H7 (cell line): ENCODE measurements around the gene PLPP6. TPM values are rescaled to one million over a fixed set of nuclear protein-coding genes. Genes with fewer than 3 reads are reported as not detected.

Experiments
- DNase-seq: peaks from one replicate; pipeline ENCODE4 v3.0.0; 2012
- H3K27me3 ChIP-seq: 2 replicates; pipeline ENCODE4 v1.6.0; 2011; ENCODE audit warnings: mild to moderate bottlenecking, low read length; ENCODE audit not compliant: control insufficient read depth, insufficient read depth
- H3K36me3 ChIP-seq: replicated peaks from 2 replicates; pipeline ENCODE4 v1.5.1; 2011; ENCODE audit warnings: low read length; ENCODE audit not compliant: control insufficient read depth, insufficient read depth
- H3K4me3 ChIP-seq: 2 replicates; pipeline ENCODE4 v1.5.1; 2011; ENCODE audit warnings: low read depth, mild to moderate bottlenecking, control low read depth, low read length, moderate library complexity; ENCODE audit not compliant: insufficient read depth
- total RNA-seq: library from RNA; depleted of rRNA; stranded (reverse); fragments of >200 nt; shearing (Covaris generic); gene quantifications from 2 replicates; pipeline ENCODE4 v1.2.3, GENCODE V29; 2014; rRNA removed

The PLPP6 gene
- total RNA-seq, 1 experiment from 2014 or later, result 5.8 TPM

- Histone ChIP-seq H3K27me3 (no peaks in the 10 kb centered on the region), H3K36me3 (peaks cover 2% of the 10 kb centered on the region), H3K4me3 (no peak overlapping the region)
- DNase-seq, result no peak
Measured at GRCh38 chr9:4700091-4700490, 38.0 kb downstream of the PLPP6 start.

GRCh38 chr9:4700932-4701331 lies 38.8 kb downstream of the PLPP6 start:
- no peak for DNase-seq
- peaks cover 2% of the 10 kb centered on the region for H3K36me3 ChIP-seq

DNA sequence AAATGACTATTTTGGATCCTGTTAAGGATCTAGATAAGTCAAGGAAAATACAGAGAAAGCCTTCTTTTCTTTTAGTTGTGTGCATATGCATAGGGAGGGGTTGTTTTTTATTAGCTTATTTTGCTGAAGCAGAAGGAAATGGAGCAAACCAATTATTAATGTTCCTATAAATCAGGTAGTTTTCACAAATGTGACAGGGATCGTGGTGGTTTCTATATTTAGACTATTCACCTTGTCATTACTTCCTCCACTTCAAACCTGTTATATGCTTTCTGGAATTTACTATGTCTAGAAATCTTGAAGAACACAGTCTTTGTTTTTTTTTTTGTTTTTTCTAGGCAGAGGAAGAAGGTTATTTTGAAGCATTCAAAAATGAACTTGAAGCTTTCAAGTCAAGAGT lies 39.4 kb downstream of the PLPP6 start:
- no peak for DNase-seq
- no peaks in the 10 kb centered on the region for H3K27me3 ChIP-seq
- no peak overlapping the region for H3K4me3 ChIP-seq
- peaks cover 2% of the 10 kb centered on the region for H3K36me3 ChIP-seq

More at GRCh38 chr9:4700932-4701331, 38.8 kb downstream of the PLPP6 start:
- Histone ChIP-seq H3K4me3 (no peak overlapping the region), H3K27me3 (no peaks in the 10 kb centered on the region)

DNA sequence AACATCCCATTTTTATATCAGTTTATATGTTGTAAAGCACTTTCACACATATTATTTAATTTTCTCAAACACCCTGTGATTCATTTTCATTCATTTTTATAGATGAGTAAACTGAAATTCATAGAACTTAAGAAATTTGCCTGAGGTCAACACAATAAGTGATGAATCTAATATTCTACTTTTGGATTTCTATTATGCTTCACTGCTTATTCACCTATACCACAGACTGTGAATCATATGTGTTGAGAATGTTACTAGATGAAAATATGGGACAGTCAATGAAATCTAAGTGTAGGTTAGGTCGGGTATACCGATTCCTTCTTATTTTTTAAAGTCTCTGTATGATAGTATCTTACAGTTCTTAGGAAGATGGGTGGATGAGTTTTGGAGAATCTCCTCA lies 42.0 kb downstream of the PLPP6 start:
- H3K27me3 ChIP-seq, result no peaks in the 10 kb centered on the region
- H3K36me3 ChIP-seq, result peaks cover 2% of the 10 kb centered on the region
- no peak overlapping the region for H3K4me3 ChIP-seq
- no peak for DNase-seq

GRCh38 chr9:4706021-4706420 lies 43.9 kb downstream of the PLPP6 start:
- no peak for DNase-seq
- no peak overlapping the region for H3K4me3 ChIP-seq
- H3K27me3 ChIP-seq, result no peaks in the 10 kb centered on the region
- peaks cover 2% of the 10 kb centered on the region for H3K36me3 ChIP-seq

- H3K36me3 ChIP-seq, result peaks cover 2% of the 10 kb centered on the region
- no peaks in the 10 kb centered on the region for H3K27me3 ChIP-seq
- no peak for DNase-seq
Measured at GRCh38 chr9:4706971-4707622, 45.0 kb downstream of the PLPP6 start.

DNA sequence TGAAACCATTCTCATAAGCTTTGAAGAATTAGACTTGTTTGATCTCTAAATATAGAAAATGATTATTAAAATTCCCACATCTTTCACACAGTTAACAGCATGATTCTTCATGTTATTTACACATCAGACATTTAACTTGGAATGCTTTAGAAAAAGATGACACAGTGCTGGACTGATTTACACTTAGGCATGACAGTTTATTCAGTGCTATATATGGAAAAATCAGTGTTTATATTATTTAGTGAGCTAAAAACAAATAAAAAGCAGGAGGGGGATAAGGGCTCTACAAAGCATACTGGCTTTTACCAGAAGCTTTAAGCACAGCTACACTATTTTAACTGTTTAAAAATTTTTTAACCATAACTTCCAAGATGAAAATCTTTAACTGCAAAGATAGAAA lies 47.3 kb downstream of the PLPP6 start:
- no peak for DNase-seq
- Histone ChIP-seq H3K36me3 (peaks cover 1% of the 10 kb centered on the region), H3K4me3 (no peak overlapping the region), H3K27me3 (no peaks in the 10 kb centered on the region)

More at GRCh38 chr9:4706971-4707622, 45.0 kb downstream of the PLPP6 start:
- H3K4me3 ChIP-seq, result no peak overlapping the region

- no peak for DNase-seq
- H3K4me3 ChIP-seq, result no peak overlapping the region
- H3K36me3 ChIP-seq, result peaks cover 20% of the 10 kb centered on the region
- H3K27me3 ChIP-seq, result no peaks in the 10 kb centered on the region
Measured at GRCh38 chr9:4713849-4714248, 51.8 kb downstream of the PLPP6 start.

DNA sequence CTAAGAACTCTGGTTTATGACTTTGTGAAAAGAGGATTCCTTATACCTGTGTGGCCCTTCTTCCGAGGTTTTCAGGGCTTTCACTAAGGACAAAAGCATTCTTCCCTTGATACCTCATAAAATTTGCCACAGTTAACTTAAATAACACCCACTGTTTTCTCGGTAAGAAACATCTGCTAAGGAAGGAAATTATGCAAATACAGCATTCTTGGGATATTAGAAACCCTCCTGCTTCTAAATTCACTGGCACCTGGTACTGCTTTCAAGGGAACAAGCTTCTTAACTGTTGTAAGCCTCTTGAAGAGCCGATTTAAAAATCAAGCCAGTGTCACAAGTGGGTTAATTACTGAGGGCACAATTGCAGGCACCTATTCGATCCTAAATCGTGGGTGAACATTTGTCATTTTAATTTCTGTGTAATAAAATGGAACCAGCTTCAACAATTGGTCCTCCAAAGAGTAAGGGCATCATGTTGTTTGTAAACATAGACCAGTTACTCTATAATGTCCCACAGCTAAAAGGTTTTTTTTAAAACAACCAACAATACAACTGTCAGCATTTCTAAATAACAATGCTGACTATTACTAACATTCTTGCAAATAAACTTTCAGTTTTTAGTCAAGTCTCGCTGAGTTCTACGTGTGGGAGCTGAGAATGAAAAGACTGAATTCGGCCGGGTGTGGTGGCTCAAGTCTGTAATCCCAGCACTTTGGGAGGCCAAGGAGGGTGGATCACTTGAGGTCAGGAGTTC lies 52.3 kb downstream of the PLPP6 start:
- Histone ChIP-seq H3K4me3 (no peak overlapping the region), H3K36me3 (peaks cover 23% of the 10 kb centered on the region), H3K27me3 (no peaks in the 10 kb centered on the region)
- DNase-seq, result no peak

Other genes with a start within 250 kb of the PLPP6 start
- 5.2 and 11.6 TPM in 2 replicates for gene SLC1A1, start 171.8 kb upstream of the PLPP6 start, total RNA-seq
- gene SPATA6L, start 4.2 kb downstream of the PLPP6 start, total RNA-seq, result 0.48 TPM in 1 of 2 replicates, not detected in the other
- 18.8 and 20.4 TPM in 2 replicates for gene CDC37L1, start 17.3 kb downstream of the PLPP6 start, total RNA-seq
- 116 and 118 TPM in 2 replicates for gene AK3, start 78.9 kb downstream of the PLPP6 start, total RNA-seq
- gene RCL1, start 130.7 kb downstream of the PLPP6 start, total RNA-seq, result 16.6 and 25.6 TPM in 2 replicates